Measurements from ENCODE around the gene ABCC8.

The ABCC8 gene

GRCh38 chr11:17415523-17416104, 61.0 kb downstream of the ABCC8 start:
- Histone ChIP-seq H3K4me3 (ENCODE audit: control insufficient read depth in 1 of 7, extremely low read depth in 1 of 7, insufficient read depth in 4 of 7, low read depth in 2 of 7, low read length in 6 of 7) (no peak overlapping the region), H3K4me1 (ENCODE audit: control extremely low read depth in 1 of 4, control insufficient read depth in 4 of 4, insufficient read depth in 4 of 4, low read length in 3 of 4) (peaks cover 0 to 3% (median 0%) of the 10 kb centered on the region in 4 experiments), H3K27me3 (replicated peaks in 2 of 5; ENCODE audit: control insufficient read depth in 4 of 5, insufficient read depth in 5 of 5, low read length in 4 of 5) (peaks cover 0 to 7% (median 0%) of the 10 kb centered on the region in 5 experiments), H3K9me3 (ENCODE audit: control extremely low read depth in 1 of 5, control insufficient read depth in 4 of 5, insufficient read depth in 2 of 5, low read depth in 1 of 5, low read length in 4 of 5) (no peaks in the 10 kb centered on the region), H3K36me3 (ENCODE audit: control insufficient read depth in 4 of 4, insufficient read depth in 4 of 4, low read length in 3 of 4) (no peaks in the 10 kb centered on the region), H3K27ac (ENCODE audit: insufficient read depth in 1 of 2, low read depth in 1 of 2, low read length in 2 of 2, poor library complexity in 1 of 2, severe bottlenecking in 2 of 2) (no peak overlapping the region)
- ChIA-PET CTCF (interaction anchor here (0.8 to 0.9 kb wide), 2 partner anchors 10 to 95 kb away, joined by 3 read pairs; no protein-coding TSS in a partner anchor), POLR2A (no interaction called here)
- no peak for DNase-seq
- 87% methylated on average over 4 of the region's 6 CpGs for WGBS (ENCODE audit: insufficient coverage)

DNA sequence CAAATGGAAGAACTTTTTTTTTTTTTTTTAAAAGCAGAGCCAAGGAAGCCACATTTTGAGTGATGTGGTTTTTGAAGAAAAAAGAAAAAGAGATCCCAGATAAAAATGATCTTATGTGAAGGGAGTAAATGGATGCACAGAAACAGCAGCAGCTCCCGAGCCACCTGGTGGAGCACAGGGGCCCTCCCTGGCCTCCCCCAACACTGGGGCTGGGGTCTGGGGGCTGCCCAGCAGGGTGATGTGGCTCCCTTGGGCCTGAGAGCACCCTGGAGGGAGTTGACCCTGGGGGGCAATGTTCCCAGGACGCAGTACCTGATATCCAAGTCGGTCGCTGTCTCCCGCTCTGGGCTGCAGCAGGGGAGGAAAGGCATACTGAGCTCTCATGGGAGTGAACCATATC, 61.7 kb downstream of the ABCC8 start:
- peaks cover 0 to 7% (median 0%) of the 10 kb centered on the region in 5 experiments for H3K27me3 ChIP-seq (replicated peaks in 2 of 5; ENCODE audit: control insufficient read depth in 4 of 5, insufficient read depth in 5 of 5, low read length in 4 of 5)
- no peak overlapping the region for H3K4me3 ChIP-seq (ENCODE audit: control insufficient read depth in 1 of 7, extremely low read depth in 1 of 7, insufficient read depth in 4 of 7, low read depth in 2 of 7, low read length in 6 of 7)
- ChIA-PET POLR2A (no interaction called here), CTCF (interaction anchor here (0.8 to 1.5 kb wide), 3 partner anchors 9 to 95 kb away, joined by 3 read pairs; no protein-coding TSS in a partner anchor)
- H3K36me3 ChIP-seq (ENCODE audit: control insufficient read depth in 4 of 4, insufficient read depth in 4 of 4, low read length in 3 of 4) = no peaks in the 10 kb centered on the region
- H3K9me3 ChIP-seq (ENCODE audit: control extremely low read depth in 1 of 5, control insufficient read depth in 4 of 5, insufficient read depth in 2 of 5, low read depth in 1 of 5, low read length in 4 of 5) = no peaks in the 10 kb centered on the region
- H3K27ac ChIP-seq (ENCODE audit: insufficient read depth in 1 of 2, low read depth in 1 of 2, low read length in 2 of 2, poor library complexity in 1 of 2, severe bottlenecking in 2 of 2) = no peak overlapping the region
- 95% methylated on average over 5 of the region's 5 CpGs for WGBS (ENCODE audit: insufficient coverage)
- H3K4me1 ChIP-seq (ENCODE audit: control extremely low read depth in 1 of 4, control insufficient read depth in 4 of 4, insufficient read depth in 4 of 4, low read length in 3 of 4) = peaks cover 0 to 3% (median 0%) of the 10 kb centered on the region in 4 experiments
- DNase-seq = no peak

- 61% methylated on average over 8 of the region's 8 CpGs for WGBS (ENCODE audit: insufficient coverage)
- Histone ChIP-seq H3K27me3 (replicated peaks in 2 of 5; ENCODE audit: control insufficient read depth in 4 of 5, insufficient read depth in 5 of 5, low read length in 4 of 5) (peaks cover 0 to 7% (median 0%) of the 10 kb centered on the region in 5 experiments), H3K36me3 (ENCODE audit: control insufficient read depth in 4 of 4, insufficient read depth in 4 of 4, low read length in 3 of 4) (no peaks in the 10 kb centered on the region), H3K9me3 (ENCODE audit: control extremely low read depth in 1 of 5, control insufficient read depth in 4 of 5, insufficient read depth in 2 of 5, low read depth in 1 of 5, low read length in 4 of 5) (no peaks in the 10 kb centered on the region), H3K4me1 (ENCODE audit: control extremely low read depth in 1 of 4, control insufficient read depth in 4 of 4, insufficient read depth in 4 of 4, low read length in 3 of 4) (peaks cover 0 to 3% (median 0%) of the 10 kb centered on the region in 4 experiments), H3K27ac (ENCODE audit: insufficient read depth in 1 of 2, low read depth in 1 of 2, low read length in 2 of 2, poor library complexity in 1 of 2, severe bottlenecking in 2 of 2) (no peak overlapping the region), H3K4me3 (ENCODE audit: control insufficient read depth in 1 of 7, extremely low read depth in 1 of 7, insufficient read depth in 4 of 7, low read depth in 2 of 7, low read length in 6 of 7) (no peak overlapping the region)
- CTCF ChIA-PET = interaction anchor here (0.9 to 1.5 kb wide), 2 partner anchors 32 to 96 kb away, joined by 3 read pairs; no protein-coding TSS in a partner anchor
- DNase-seq = no peak
- POLR2A ChIA-PET = no interaction called here
Observed at GRCh38 chr11:17414317-17414737, 62.3 kb downstream of the ABCC8 start.

DNA sequence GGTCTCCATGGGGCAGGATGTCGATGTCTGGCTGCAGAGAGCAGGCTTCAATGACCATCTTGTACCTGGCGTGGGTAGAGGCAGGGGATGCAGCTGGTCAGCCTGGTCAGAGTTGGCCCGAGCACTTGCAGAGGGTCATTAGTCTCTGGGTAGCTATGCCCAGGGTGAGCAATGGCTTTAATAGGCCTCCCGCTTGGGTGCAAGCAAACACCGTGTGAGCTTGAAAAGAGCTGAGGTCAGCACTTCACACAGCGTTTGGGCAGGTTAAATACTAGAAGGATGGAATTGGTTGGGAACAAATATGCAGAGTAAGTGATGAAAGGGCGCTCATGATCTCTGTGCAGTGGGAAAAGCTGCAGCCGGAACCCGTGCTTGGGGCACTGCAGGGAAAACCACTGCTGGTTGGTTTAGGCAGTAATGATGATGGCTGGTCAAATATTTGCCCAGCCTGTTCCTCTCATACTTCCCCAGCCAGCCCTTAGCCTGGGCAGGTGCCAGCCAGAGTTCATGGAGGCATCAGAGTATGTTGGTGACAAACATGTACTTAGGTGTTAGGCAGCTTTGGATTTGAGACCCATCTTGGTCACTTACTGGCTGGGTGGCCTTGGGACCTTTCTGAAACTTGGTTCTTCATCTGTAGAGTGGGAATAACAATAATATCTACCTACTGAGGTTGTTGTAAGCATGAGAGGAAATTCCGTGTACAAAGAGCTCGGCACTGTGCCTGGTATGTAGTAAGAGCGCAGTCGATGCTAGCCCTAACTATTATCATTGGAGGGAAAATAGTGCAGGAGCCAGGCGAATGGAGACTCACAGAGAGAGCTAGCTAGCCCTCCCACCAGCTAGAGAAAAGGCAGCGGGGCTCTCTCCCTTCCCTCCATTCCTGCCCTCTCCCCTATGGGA, 63.0 kb downstream of the ABCC8 start:
- Histone ChIP-seq H3K4me3 (ENCODE audit: control insufficient read depth in 1 of 7, extremely low read depth in 1 of 7, insufficient read depth in 4 of 7, low read depth in 2 of 7, low read length in 6 of 7) (no peak overlapping the region), H3K9me3 (ENCODE audit: control extremely low read depth in 1 of 5, control insufficient read depth in 4 of 5, insufficient read depth in 2 of 5, low read depth in 1 of 5, low read length in 4 of 5) (no peaks in the 10 kb centered on the region), H3K27ac (ENCODE audit: insufficient read depth in 1 of 2, low read depth in 1 of 2, low read length in 2 of 2, poor library complexity in 1 of 2, severe bottlenecking in 2 of 2) (no peak overlapping the region), H3K27me3 (replicated peaks in 2 of 5; ENCODE audit: control insufficient read depth in 4 of 5, insufficient read depth in 5 of 5, low read length in 4 of 5) (peaks cover 0 to 4% (median 0%) of the 10 kb centered on the region in 5 experiments), H3K36me3 (ENCODE audit: control insufficient read depth in 4 of 4, insufficient read depth in 4 of 4, low read length in 3 of 4) (no peaks in the 10 kb centered on the region), H3K4me1 (ENCODE audit: control extremely low read depth in 1 of 4, control insufficient read depth in 4 of 4, insufficient read depth in 4 of 4, low read length in 3 of 4) (peaks cover 0 to 3% (median 0%) of the 10 kb centered on the region in 4 experiments)
- no peak for DNase-seq
- 91% methylated on average over 11 of the region's 15 CpGs for WGBS (ENCODE audit: insufficient coverage)
- ChIA-PET POLR2A (no interaction called here), CTCF (interaction anchor here (1.0 to 1.5 kb wide), 2 partner anchors 14 to 31 kb away, joined by 3 read pairs; no protein-coding TSS in a partner anchor)

DNA sequence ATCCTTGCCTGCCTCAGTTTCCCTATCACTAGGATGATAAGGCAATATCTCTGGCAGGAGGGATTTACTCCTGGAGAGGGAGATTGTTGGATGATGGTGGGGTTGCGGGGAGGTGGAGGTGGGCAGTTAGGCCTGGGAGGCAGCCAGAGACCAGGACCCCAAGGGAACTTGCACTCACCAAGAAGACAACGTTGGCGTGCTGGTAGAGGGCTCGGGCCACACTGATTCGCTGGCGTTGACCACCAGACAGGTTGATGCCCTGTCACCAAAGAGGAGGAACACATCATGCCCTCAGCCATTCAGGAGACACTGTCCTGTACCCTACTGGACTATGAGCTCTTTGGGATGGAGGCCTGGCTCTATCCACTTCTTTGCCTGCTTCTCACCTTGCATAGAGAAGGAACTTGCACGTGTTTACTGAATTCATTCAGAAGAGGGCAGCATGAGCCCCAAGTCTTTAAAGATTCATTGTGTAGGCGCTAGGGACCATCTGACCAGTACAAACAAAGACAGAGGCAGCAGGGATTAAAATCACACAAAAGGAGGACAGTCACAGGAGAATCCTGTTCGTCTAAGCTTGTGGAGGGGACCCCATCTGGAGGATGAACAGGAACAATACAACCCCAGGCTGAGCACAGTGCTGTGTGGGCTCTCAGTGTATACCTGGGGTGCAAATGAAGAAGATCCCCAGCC, 64.0 kb downstream of the ABCC8 start:
- H3K4me3 ChIP-seq (ENCODE audit: control insufficient read depth in 1 of 7, extremely low read depth in 1 of 7, insufficient read depth in 4 of 7, low read depth in 2 of 7, low read length in 6 of 7) = no peak overlapping the region
- ChIA-PET POLR2A (no interaction called here), CTCF (interaction anchor here (1.0 to 2.1 kb wide), 4 partner anchors 15 to 90 kb away, joined by 3 to 5 read pairs (median 4); no protein-coding TSS in a partner anchor)
- H3K4me1 ChIP-seq (ENCODE audit: control extremely low read depth in 1 of 4, control insufficient read depth in 4 of 4, insufficient read depth in 4 of 4, low read length in 3 of 4) = peaks cover 0 to 3% (median 0%) of the 10 kb centered on the region in 4 experiments
- DNase-seq = no peak
- H3K27ac ChIP-seq (ENCODE audit: insufficient read depth in 1 of 2, low read depth in 1 of 2, low read length in 2 of 2, poor library complexity in 1 of 2, severe bottlenecking in 2 of 2) = no peak overlapping the region
- no peaks in the 10 kb centered on the region for H3K36me3 ChIP-seq (ENCODE audit: control insufficient read depth in 4 of 4, insufficient read depth in 4 of 4, low read length in 3 of 4)
- no peaks in the 10 kb centered on the region for H3K9me3 ChIP-seq (ENCODE audit: control extremely low read depth in 1 of 5, control insufficient read depth in 4 of 5, insufficient read depth in 2 of 5, low read depth in 1 of 5, low read length in 4 of 5)
- 92% methylated on average over 9 of the region's 9 CpGs for WGBS (ENCODE audit: insufficient coverage)
- H3K27me3 ChIP-seq (replicated peaks in 2 of 5; ENCODE audit: control insufficient read depth in 4 of 5, insufficient read depth in 5 of 5, low read length in 4 of 5) = peaks cover 0 to 4% (median 0%) of the 10 kb centered on the region in 5 experiments

- DNase-seq = no peak
- Histone ChIP-seq H3K27ac (ENCODE audit: insufficient read depth in 1 of 2, low read depth in 1 of 2, low read length in 2 of 2, poor library complexity in 1 of 2, severe bottlenecking in 2 of 2) (no peak overlapping the region), H3K36me3 (ENCODE audit: control insufficient read depth in 4 of 4, insufficient read depth in 4 of 4, low read length in 3 of 4) (no peaks in the 10 kb centered on the region), H3K4me1 (ENCODE audit: control extremely low read depth in 1 of 4, control insufficient read depth in 4 of 4, insufficient read depth in 4 of 4, low read length in 3 of 4) (peaks cover 0 to 3% (median 2%) of the 10 kb centered on the region in 4 experiments), H3K9me3 (ENCODE audit: control extremely low read depth in 1 of 5, control insufficient read depth in 4 of 5, insufficient read depth in 2 of 5, low read depth in 1 of 5, low read length in 4 of 5) (no peaks in the 10 kb centered on the region), H3K27me3 (replicated peaks in 2 of 5; ENCODE audit: control insufficient read depth in 4 of 5, insufficient read depth in 5 of 5, low read length in 4 of 5) (peaks cover 0 to 4% (median 0%) of the 10 kb centered on the region in 5 experiments), H3K4me3 (ENCODE audit: control insufficient read depth in 1 of 7, extremely low read depth in 1 of 7, insufficient read depth in 4 of 7, low read depth in 2 of 7, low read length in 6 of 7) (no peak overlapping the region)
- WGBS (ENCODE audit: insufficient coverage) = 93% methylated on average over 4 of the region's 6 CpGs
- ChIA-PET POLR2A (no interaction called here), CTCF (interaction anchor here (1.0 to 2.1 kb wide), 5 partner anchors 11 to 91 kb away, joined by 3 to 5 read pairs (median 4); no protein-coding TSS in a partner anchor)
Observed at GRCh38 chr11:17411418-17411817, 65.2 kb downstream of the ABCC8 start.
